HepG2 (cell line): ENCODE data around the gene C1QTNF1. TPM values are rescaled to one million over a fixed set of nuclear protein-coding genes. Genes with fewer than 3 reads are reported as not detected.

ENCODE experiments used
- ARHGAP35 ChIP-seq: sonication (generic); formaldehyde crosslinking; IDR thresholded peaks from 2 replicates; pipeline ENCODE4 v1.9.0; 2022; ENCODE audit warnings: mild to moderate bottlenecking, inconsistent platforms, moderate library complexity, missing genetic modification reagents, borderline replicate concordance
- ARNT ChIP-seq: fragments of 450-650 bp; IDR thresholded peaks from 2 replicates; pipeline ENCODE4 v1.6.1; 2017
- ATAD3A ChIP-seq: sonication (generic); formaldehyde crosslinking; IDR thresholded peaks from 2 replicates; pipeline ENCODE4 v1.4.0; 2020; ENCODE audit warnings: missing genetic modification reagents
- BATF2 ChIP-seq: sonication (generic); formaldehyde crosslinking; IDR thresholded peaks from 2 replicates; pipeline ENCODE4 v1.8.0; 2022; ENCODE audit warnings: mild to moderate bottlenecking, missing genetic modification reagents, moderate library complexity
- FIP1L1 ChIP-seq: fragments of 200-400 bp; formaldehyde crosslinking; IDR thresholded peaks from 2 replicates; pipeline ENCODE4 v1.6.1; 2018; ENCODE audit warnings: low read depth, mild to moderate bottlenecking, low read length, moderate library complexity, borderline replicate concordance; ENCODE audit not compliant: insufficient read depth
- FOXK1 ChIP-seq: sonication (generic); formaldehyde crosslinking; IDR thresholded peaks from 2 replicates; pipeline ENCODE4 v1.4.0; 2020; ENCODE audit warnings: low read depth, missing genetic modification reagents, borderline replicate concordance
- KDM5A ChIP-seq: fragments of 200-600 bp; sonication (generic); IDR thresholded peaks from 2 replicates; pipeline ENCODE4 v1.7.0; 2018; ENCODE audit warnings: antibody characterized with exemption, mild to moderate bottlenecking, low read length, borderline replicate concordance
- KDM5B ChIP-seq: sonication (generic); formaldehyde crosslinking; IDR thresholded peaks from 2 replicates; pipeline ENCODE4 v1.4.0; 2020; ENCODE audit warnings: missing genetic modification reagents, mild to moderate bottlenecking, borderline replicate concordance
- KLF13 ChIP-seq: sonication (generic); formaldehyde crosslinking; IDR thresholded peaks from 2 replicates; pipeline ENCODE4 v1.4.0; 2020; ENCODE audit warnings: mild to moderate bottlenecking, missing genetic modification reagents
- MBNL3 ChIP-seq: fragments of 250-450 bp; sonication (Bioruptor Pico); conservative IDR thresholded peaks from 2 replicates; pipeline ENCODE4 v1.8.0; 2022; ENCODE audit warnings: mild to moderate bottlenecking, inconsistent platforms
- MLXIP ChIP-seq: sonication (generic); formaldehyde crosslinking; IDR thresholded peaks from 2 replicates; pipeline ENCODE4 v1.9.0; 2021; ENCODE audit warnings: missing genetic modification reagents, borderline replicate concordance
- NR2F2 ChIP-seq: IDR thresholded peaks from 2 replicates; pipeline ENCODE4 v1.6.1; 2012; ENCODE audit warnings: low read depth, inconsistent platforms, borderline replicate concordance
- RERE ChIP-seq: IDR thresholded peaks from 2 replicates; pipeline ENCODE4 v1.6.1; 2016; ENCODE audit warnings: low read depth, missing genetic modification reagents, missing compliant biosample characterization
- RNF219 ChIP-seq: sonication (generic); formaldehyde crosslinking; IDR thresholded peaks from 2 replicates; pipeline ENCODE4 v1.5.0; 2020; ENCODE audit warnings: mild to moderate bottlenecking, missing genetic modification reagents
- SALL1 ChIP-seq: sonication (generic); formaldehyde crosslinking; IDR thresholded peaks from 2 replicates; pipeline ENCODE4 v1.8.0; 2022; ENCODE audit warnings: mild to moderate bottlenecking, missing genetic modification reagents
- ZNF24 ChIP-seq: fragments of 450-650 bp; IDR thresholded peaks from 2 replicates; pipeline ENCODE4 v1.6.1; 2017; ENCODE audit warnings: antibody characterized with exemption, mild to moderate bottlenecking
- ZNF543 ChIP-seq: sonication (generic); formaldehyde crosslinking; IDR thresholded peaks from 2 replicates; pipeline ENCODE4 v1.4.0; 2020; ENCODE audit warnings: mild to moderate bottlenecking, missing genetic modification reagents
- ZNF792 ChIP-seq: IDR thresholded peaks from 2 replicates; pipeline ENCODE4 v1.6.1; 2016
- polyA plus RNA-seq, 8 experiments: library from polyadenylated mRNA; depleted of rRNA in 3 of 8; stranded (reverse) in 7 of 8; unstranded in 1 of 8; fragments of >200 nt; fragmentation: Illumina TruSeq in 4 of 8; extraction: Trizol in 4 of 8; gene quantifications; 2 replicates each; pipeline versions ENCODE4 v1.2.1 to v1.2.3, GENCODE V29; 2011 to 2016; ENCODE audit warnings: low read depth in 4 of 8, missing spikeins in 1 of 8, mixed read lengths in 1 of 8; ENCODE audit not compliant: insufficient read depth in 1 of 8
- total RNA-seq, 5 experiments: library from RNA; depleted of rRNA; stranded (reverse); fragments of >200 nt; fragmentation: Illumina TruSeq; extraction: Trizol; gene quantifications; 2 replicates each; pipeline ENCODE4 v1.2.3, GENCODE V29; 2016; ENCODE audit warnings: low read depth in 1 of 5

C1QTNF1 gene
- total and polyA plus RNA-seq, 2 of the 13 experiments (the other 11 are each of a cell fraction or from before 2014, with no cell fraction given) = 0.18 to 0.86 TPM

- TF ChIP-seq RERE (no peak), ARHGAP35 (CRISPR knock-in tag) (no peak), FIP1L1 (no peak), NR2F2 (no peak), ZNF792 (CRISPR knock-in tag) (peak; percentile 17; the same call in 1 of the 2 replicates), ARNT (no peak), MBNL3 (CRISPR knock-in tag) (no peak), MLXIP (CRISPR knock-in tag) (no peak), KDM5A (no peak), FOXK1 (no peak), ZNF24 (no peak), ATAD3A (CRISPR knock-in tag) (no peak), SALL1 (CRISPR knock-in tag) (no peak), RNF219 (no peak), ZNF543 (CRISPR knock-in tag) (peak; percentile 53; the same call in 1 of the 2 replicates), KLF13 (no peak), KDM5B (CRISPR knock-in tag) (no peak), BATF2 (CRISPR knock-in tag) (no peak)
Observed at GRCh38 chr17:79027925-79028491, 4.0 kb downstream of the C1QTNF1 start (continued).
